HG03095 (cell line): Measurements from ENCODE around the gene C2CD4C.
"Not testable (repeated sequence)": the region's sequence is repeated elsewhere in the genome, so short reads cannot be mapped to it uniquely, and the experiment has no call there.

Source experiments
- ATAC-seq: cut with Tn5 transposase; IDR thresholded peaks from one replicate; pipeline ENCODE4 v1.9.1; 2021; ENCODE audit warnings: moderate library complexity; ENCODE audit not compliant: unreplicated experiment

C2CD4C gene

GRCh38 chr19:408902-409515 is at the start of gene C2CD4C:
Gene C2CD4C, minus strand, starts transcription at chr19:409147. Its CDS starts 786 bp downstream, at chr19:408361.
- ATAC-seq: no peak

- ATAC-seq: no peak
Measured at GRCh38 chr19:458091-459042, 49.4 kb upstream of the C2CD4C start.

DNA sequence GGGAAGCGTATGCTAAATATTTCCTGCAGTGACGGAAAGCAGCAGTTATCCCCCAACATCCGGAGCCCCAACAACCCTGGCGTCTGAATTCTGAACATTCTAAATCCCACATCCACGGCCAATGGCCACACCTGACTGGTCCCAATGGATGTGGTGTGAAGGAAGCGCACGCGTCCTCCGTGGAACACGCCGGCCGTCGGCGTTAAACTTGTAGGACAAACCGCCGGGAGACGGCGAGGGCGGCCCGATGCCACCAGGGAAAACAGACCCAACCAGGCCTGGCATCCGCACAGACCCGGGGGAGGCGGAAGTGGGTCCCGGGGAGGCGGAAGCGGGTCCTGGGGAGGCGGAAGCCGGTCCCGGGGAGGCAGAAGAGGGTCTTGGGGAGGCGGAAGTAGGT is 48.7 kb upstream of the C2CD4C start:
- no peak for ATAC-seq

GRCh38 chr19:456547-457110 is 47.7 kb upstream of the C2CD4C start:
- ATAC-seq: no peak

GRCh38 chr19:455851-456546 is 47.1 kb upstream of the C2CD4C start:
- ATAC-seq: no peak

- ATAC-seq: no peak
Measured at GRCh38 chr19:455031-455705, 46.2 kb upstream of the C2CD4C start.

- ATAC-seq: no peak
Measured at GRCh38 chr19:453606-454005, 44.7 kb upstream of the C2CD4C start.

- ATAC-seq: no peak
Measured at GRCh38 chr19:452829-453228, 43.9 kb upstream of the C2CD4C start.

DNA sequence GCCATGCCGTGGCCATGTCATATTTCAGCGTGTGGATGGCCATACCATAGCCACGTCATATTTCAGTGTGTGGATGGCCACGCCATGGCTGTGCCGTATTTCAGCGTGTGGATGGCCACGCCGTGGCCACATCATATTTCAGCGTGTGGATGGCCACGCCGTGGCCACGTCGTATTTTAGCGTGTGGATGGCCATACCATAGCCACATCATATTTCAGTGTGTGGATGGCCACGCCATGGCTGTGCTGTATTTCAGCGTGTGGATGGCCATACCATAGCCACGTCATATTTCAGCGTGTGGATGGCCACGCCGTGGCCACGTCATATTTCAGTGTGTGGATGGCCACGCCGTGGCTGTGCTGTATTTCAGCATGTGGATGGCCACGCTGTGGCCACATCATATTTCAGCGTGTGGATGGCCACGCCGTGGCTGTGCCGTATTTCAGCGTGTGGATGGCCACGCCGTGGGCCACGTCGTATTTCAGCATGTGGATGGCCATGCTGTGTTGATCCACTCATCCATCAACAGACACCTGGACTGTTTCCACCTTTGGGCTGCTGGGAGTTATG is 42.0 kb upstream of the C2CD4C start:
- not testable (repeated sequence) for ATAC-seq

- ATAC-seq: no peak
Measured at GRCh38 chr19:449916-450315, 41.0 kb upstream of the C2CD4C start.

DNA sequence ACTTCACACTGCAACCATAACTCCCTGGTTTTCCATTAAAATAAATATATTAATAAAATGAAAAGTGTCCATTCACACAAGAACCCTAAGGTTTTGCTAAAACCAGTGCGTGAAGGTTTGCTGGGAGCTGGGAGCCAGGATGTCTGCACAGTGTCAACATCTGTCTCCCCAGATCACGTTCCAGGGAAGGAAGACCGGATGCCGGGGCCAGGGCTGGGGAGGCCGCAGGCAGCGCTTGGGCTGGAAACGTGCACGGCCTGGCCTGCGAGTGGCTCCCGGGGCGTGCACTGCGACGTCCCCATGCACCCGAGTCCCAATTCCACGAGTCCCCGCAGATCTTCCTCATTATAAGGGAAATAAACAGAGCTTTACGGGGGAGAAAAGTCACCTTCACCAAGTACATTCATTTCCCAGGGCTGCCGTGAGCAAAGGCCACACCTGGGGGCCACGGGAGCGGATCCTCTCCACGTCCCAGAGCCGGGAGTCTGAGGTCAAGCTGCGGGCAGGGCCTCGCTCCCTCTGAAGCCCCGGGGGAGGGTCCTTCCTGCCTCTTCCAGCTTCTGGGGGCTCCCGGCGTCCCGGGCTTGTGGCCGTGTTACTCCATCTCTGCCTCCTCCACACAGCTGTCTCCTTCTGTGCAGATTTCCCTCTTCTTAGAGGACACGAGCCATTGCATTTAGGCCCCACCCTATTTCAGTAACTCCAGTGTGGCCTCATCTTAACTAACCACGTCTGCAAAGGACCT is 39.0 kb upstream of the C2CD4C start:
- ATAC-seq: no peak

- ATAC-seq: no peak
Measured at GRCh38 chr19:447064-447426, 38.1 kb upstream of the C2CD4C start.

GRCh38 chr19:444677-445210 is 35.8 kb upstream of the C2CD4C start:
- ATAC-seq: no peak

DNA sequence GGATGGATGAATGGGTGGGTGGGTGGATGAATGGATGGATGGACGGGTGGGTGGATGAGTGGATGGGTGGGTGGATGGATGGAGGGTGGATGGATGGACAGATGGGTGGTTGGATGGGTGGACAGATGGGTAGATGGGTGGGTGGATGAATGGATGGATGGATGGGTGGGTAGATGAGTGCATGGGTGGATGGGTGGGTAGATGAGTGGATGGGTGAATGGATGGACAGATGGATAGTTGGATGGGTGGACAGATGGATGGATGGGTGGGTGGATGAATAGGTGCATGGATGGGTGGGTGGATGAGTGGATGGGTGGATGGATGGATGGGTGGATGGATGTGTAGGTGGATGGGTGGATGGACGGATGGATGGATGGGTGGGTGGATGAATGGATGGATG is 34.1 kb upstream of the C2CD4C start:
- no peak for ATAC-seq

DNA sequence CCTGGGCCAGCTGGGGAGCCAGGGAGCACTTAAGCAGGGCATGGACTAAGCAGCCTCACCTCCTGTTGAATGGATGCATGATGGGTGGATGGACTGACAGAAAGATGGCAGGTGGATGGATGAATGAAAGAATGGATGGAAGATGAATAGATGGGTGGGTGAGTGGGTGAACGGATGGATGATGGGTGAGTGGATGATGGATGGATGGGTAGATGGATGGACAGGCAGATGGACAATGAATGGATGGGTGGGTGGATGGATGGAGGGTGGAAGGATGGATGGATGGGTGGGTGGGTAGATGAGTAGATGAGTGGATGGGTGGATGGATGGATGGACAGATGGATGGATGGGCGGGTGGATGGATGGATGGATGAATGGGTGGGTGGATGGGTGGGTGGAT is 33.1 kb upstream of the C2CD4C start:
- no peak for ATAC-seq

DNA sequence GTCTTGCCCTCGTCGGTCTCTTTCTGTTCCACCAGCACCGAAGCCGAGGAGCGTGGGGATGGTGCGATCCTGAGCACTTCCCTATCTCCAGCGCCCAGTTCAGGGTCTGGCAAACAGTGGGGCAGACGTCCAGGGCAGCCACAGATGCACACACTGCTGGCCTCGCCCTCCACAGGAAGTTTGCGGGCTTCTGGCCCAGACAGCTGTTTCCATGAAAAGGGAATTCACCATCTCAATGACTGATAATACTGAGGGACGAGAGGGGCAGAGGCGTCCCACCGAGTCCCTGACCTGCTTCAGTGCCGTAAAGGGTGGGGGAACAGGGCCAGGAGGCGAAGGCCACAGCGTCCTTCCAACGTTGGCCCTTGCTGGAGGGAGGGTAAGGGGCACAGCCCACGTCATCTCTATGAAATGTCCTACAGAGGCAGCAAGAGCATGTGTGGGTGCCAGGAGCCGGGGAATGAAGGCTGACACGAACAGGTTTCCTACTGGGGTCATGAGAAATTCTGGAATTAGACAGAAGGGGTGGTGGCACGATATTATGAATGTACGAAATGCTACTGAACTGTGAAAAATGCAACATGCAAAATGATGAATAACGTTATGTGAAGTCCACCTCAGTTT is 32.4 kb upstream of the C2CD4C start:
- no peak for ATAC-seq

- ATAC-seq: no peak
Measured at GRCh38 chr19:440391-441212, 31.7 kb upstream of the C2CD4C start.

DNA sequence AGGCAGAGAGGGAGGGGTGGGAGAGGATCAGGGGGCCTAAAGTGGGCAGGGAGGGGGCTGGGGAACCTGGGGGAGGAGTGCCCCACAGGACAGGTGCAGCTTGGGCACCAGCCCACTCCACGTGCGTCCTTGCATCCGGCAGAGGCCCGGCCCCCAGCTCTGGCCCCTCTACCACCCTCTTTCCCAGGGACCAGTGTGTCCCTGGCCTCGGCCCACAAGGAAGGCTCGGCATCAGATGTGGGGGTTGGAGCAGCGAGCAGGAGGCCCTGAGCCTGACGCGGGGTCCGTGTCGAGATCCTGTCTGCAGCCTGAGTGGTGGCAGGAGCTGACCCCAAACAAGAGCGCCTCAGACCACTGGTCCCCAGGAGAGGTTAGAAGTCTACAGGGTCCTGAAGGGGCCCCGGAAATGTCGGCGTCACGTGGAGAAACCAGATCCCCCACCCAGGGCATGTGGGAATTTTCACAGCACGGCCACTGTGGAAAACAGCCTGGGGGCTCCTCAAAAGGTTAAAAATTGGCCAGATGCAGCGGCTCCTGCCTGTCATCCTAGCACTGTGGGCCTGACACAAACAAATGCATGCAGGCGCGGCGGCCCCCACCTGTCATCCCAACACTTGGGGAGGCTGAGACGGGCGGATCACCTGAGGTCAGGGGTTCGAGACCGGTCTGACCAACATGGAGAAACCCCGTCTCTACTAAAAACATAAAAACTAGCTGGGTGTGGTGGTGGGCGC is 30.4 kb upstream of the C2CD4C start:
- no peak for ATAC-seq
